ENCODE results near the gene FMNL2. TPM values are rescaled to one million over a fixed set of nuclear protein-coding genes. Genes with fewer than 3 reads are reported as not detected.

Gene FMNL2
- total RNA-seq, 4 donors from 2014 or later: 50.5 to 96.7 (median 79.6) TPM

GRCh38 chr2:152466041-152466440 is 131.1 kb downstream of the FMNL2 start:
- TF ChIP-seq CTCF (IDR thresholded peaks at IDR 0.05; ENCODE audit: low read depth): no peak

- TF ChIP-seq CTCF (IDR thresholded peaks at IDR 0.05; ENCODE audit: low read depth): no peak
Observed at GRCh38 chr2:152466980-152467676, 132.2 kb downstream of the FMNL2 start.

- TF ChIP-seq CTCF (IDR thresholded peaks at IDR 0.05; ENCODE audit: low read depth): no peak
Observed at GRCh38 chr2:152467677-152468410, 132.9 kb downstream of the FMNL2 start.

GRCh38 chr2:152468899-152469692 is 134.1 kb downstream of the FMNL2 start:
- TF ChIP-seq CTCF (IDR thresholded peaks at IDR 0.05; ENCODE audit: low read depth): no peak

GRCh38 chr2:152470861-152471854 is 136.2 kb downstream of the FMNL2 start:
- TF ChIP-seq CTCF (IDR thresholded peaks at IDR 0.05; ENCODE audit: low read depth): no peak

- no peak for TF ChIP-seq CTCF (IDR thresholded peaks at IDR 0.05; ENCODE audit: low read depth)
Observed at GRCh38 chr2:152472481-152472887, 137.5 kb downstream of the FMNL2 start.
